Naive thymus-derived CD4-positive, alpha-beta T cell (primary cell): ENCODE data around the gene RASL12. TPM values are rescaled to one million over a fixed set of nuclear protein-coding genes. Genes with fewer than 3 reads are reported as not detected.
"Not testable (repeated sequence)": the region's sequence is repeated elsewhere in the genome, so short reads cannot be mapped to it uniquely, and the experiment has no call there.

Experiments used
- ATAC-seq: fragments of 150-1000 bp; cut with Tn5 transposase; 2 replicates; pipeline ENCODE4 v1.10.0; 2021; ENCODE audit warnings: mild to moderate bottlenecking, moderate library complexity
- CTCF ChIA-PET: fragments of 350-600 bp; sonication (Branson Sonifier 250); formaldehyde crosslinking; loops from one replicate; lab custom pipeline; 2021; ENCODE audit warnings: antibody characterized with exemption; lab: Charles Lee
- POLR2A ChIA-PET: fragments of 350-600 bp; sonication (Branson Sonifier 250); formaldehyde crosslinking; loops from one replicate; lab custom pipeline; 2021; ENCODE audit warnings: antibody characterized with exemption, inconsistent platforms; lab: Charles Lee
- DNase-seq, 9 donors: peaks; one replicate each; pipeline versions ENCODE4 v3.0.0 to v3.0.0-alpha.2; 2020 to 2022; ENCODE audit warnings: mixed read lengths in 1 of 9
- H3K27ac ChIP-seq: one replicate; pipeline ENCODE4 v1.7.0; 2013; ENCODE audit warnings: mild to moderate bottlenecking, low read depth, low read length, moderate library complexity
- H3K27me3 ChIP-seq, 2 donors: one replicate each; pipeline ENCODE4 v1.7.0; 2013; ENCODE audit warnings: low read length in 2 of 2, mild to moderate bottlenecking in 2 of 2, moderate library complexity in 2 of 2; ENCODE audit not compliant: control insufficient read depth in 2 of 2, insufficient read depth in 2 of 2
- H3K36me3 ChIP-seq, 3 experiments: 1 replicate in 2 of 3; 2 replicates in 1 of 3; pipeline ENCODE4 v1.7.0; 2013; ENCODE audit warnings: low read length in 3 of 3, mild to moderate bottlenecking in 3 of 3, moderate library complexity in 1 of 3; ENCODE audit not compliant: insufficient read depth in 3 of 3, control insufficient read depth in 2 of 3
- H3K4me1 ChIP-seq, 2 donors: one replicate each; pipeline ENCODE4 v1.7.0; 2013; ENCODE audit warnings: low read length in 2 of 2, mild to moderate bottlenecking in 2 of 2, moderate library complexity in 1 of 2; ENCODE audit not compliant: control insufficient read depth in 2 of 2, insufficient read depth in 2 of 2
- H3K4me3 ChIP-seq: 2 replicates; pipeline ENCODE4 v1.7.0; 2013; ENCODE audit warnings: mild to moderate bottlenecking, low read length
- H3K9me3 ChIP-seq, 3 experiments: 1 replicate in 2 of 3; 2 replicates in 1 of 3; pipeline ENCODE4 v1.7.0; 2013; ENCODE audit warnings: low read length in 3 of 3; ENCODE audit not compliant: control insufficient read depth in 2 of 3
- H3K27ac Mint-ChIP-seq, 9 donors: one replicate each; pipeline ENCODE4 v1.8.0; 2020 to 2022; ENCODE audit warnings: mixed read lengths in 9 of 9, mild to moderate bottlenecking in 8 of 9, moderate library complexity in 5 of 9, inconsistent platforms in 2 of 9
- H3K27me3 Mint-ChIP-seq, 5 donors: one replicate each; pipeline ENCODE4 v1.8.0; 2021 to 2022; ENCODE audit warnings: mixed read lengths in 5 of 5, mild to moderate bottlenecking in 1 of 5
- H3K36me3 Mint-ChIP-seq, 5 donors: one replicate each; pipeline ENCODE4 v1.8.0; 2020 to 2022; ENCODE audit warnings: mixed read lengths in 5 of 5, mild to moderate bottlenecking in 3 of 5, inconsistent platforms in 1 of 5
- H3K4me1 Mint-ChIP-seq, 7 donors: one replicate each; pipeline ENCODE4 v1.8.0; 2020 to 2022; ENCODE audit warnings: mixed read lengths in 7 of 7, mild to moderate bottlenecking in 3 of 7, inconsistent platforms in 1 of 7
- H3K4me3 Mint-ChIP-seq, 10 donors: one replicate each; pipeline ENCODE4 v1.8.0; 2020 to 2022; ENCODE audit warnings: mild to moderate bottlenecking in 10 of 10, mixed read lengths in 10 of 10, moderate library complexity in 6 of 10, inconsistent platforms in 2 of 10
- H3K9me3 Mint-ChIP-seq, 11 donors: one replicate each; pipeline ENCODE4 v1.8.0; 2020 to 2022; ENCODE audit warnings: mixed read lengths in 11 of 11, mild to moderate bottlenecking in 4 of 11, inconsistent platforms in 1 of 11, moderate library complexity in 1 of 11
- intact Hi-C, 2 donors: fragments of 100-400 bp; cut with micrococcal nuclease; formaldehyde crosslinking; loops; one replicate each; pipeline ENCODE4 v1.15.1; 2023
- polyA plus RNA-seq, 2 donors: library from polyadenylated mRNA; unstranded; fragments of 300-500 nt; fragmentation: Illumina TruSeq; gene quantifications; one replicate each; pipeline ENCODE4 v1.2.3, GENCODE V29; 2021
- total RNA-seq, 6 experiments: library from RNA in 5 of 6; stranded (reverse) in 5 of 6; gene quantifications; 1 replicate in 5 of 6; 2 replicates in 1 of 6; pipeline ENCODE4 v1.2.3 and lab custom pipeline; 2021 to 2026

The RASL12 gene
- total and polyA plus RNA-seq, 7 experiments from 2014 or later = not detected

DNA sequence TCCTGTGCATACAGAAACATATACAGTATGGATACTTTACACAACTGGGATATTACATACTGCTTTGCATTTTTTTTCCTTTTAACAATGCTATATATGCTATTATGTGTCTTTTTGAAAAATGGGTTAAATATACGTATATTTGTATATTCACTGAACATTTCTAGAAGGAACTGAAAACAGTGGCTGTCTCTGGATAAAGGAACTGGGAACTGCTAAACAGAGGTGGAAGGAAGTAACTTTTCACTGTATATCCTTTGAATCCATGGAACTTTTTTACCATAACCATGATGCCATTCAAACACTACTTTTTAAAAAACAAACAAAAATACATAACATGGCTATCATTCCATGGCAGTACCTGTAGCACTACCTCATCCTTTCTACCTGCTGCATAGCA lies 40.2 kb downstream of the RASL12 start:
- Mint-ChIP-seq H3K4me1 (peaks cover 10 to 36% (median 23%) of the 10 kb centered on the region in 7 donors), H3K9me3 (no peaks in the 10 kb centered on the region), H3K4me3 (peak overlapping the region; percentile 83 to 98 (median 93)), H3K27me3 (peaks cover 4 to 24% (median 7%) of the 10 kb centered on the region in 5 donors), H3K27ac (peak overlapping the region in 2 of 9 donors; percentile 75 to 85), H3K36me3 (peaks cover 3 to 28% (median 10%) of the 10 kb centered on the region in 5 donors)
- DNase-seq (no peak), ATAC-seq (no peak)
- ChIA-PET POLR2A (no interaction called here), CTCF (interaction anchor here (0.6 kb wide), 1 partner anchor 34 kb away, joined by 5 read pairs; no protein-coding TSS in a partner anchor)
- Histone ChIP-seq H3K9me3 (no peaks in the 10 kb centered on the region), H3K36me3 (peaks cover 0 to 30% (median 4%) of the 10 kb centered on the region in 3 experiments), H3K4me1 (peaks cover 9 to 10% of the 10 kb centered on the region in 2 donors), H3K27ac (peak overlapping the region; percentile 76), H3K4me3 (no peak overlapping the region), H3K27me3 (no peaks in the 10 kb centered on the region)
- intact Hi-C loops = loop anchor here in 1 of 2 donors (5.0 kb wide), 1 partner anchor 190 kb away; no protein-coding TSS in a partner anchor

DNA sequence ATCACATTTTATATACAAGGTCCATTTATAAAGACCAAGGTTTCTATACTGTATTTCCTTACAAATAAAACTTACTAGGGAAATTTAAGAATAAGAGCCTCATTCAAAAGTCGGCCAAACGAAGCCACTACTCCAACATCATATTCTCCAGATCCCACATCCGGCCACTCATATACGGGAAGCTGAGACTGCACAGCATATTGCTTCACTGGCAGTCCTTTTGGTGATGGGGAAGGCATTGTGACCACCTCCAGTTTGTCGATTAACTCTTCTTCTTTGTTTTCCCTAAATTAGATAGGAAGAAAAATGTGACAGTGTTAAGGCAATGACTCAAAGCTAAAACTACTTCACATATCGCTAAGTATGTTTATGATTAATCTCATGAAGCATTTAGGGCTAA lies 41.0 kb downstream of the RASL12 start:
- ATAC-seq (no peak), DNase-seq (no peak)
- H3K36me3 Mint-ChIP-seq = peaks cover 3 to 28% (median 10%) of the 10 kb centered on the region in 5 donors
- H3K27me3 Mint-ChIP-seq = peaks cover 0 to 16% (median 0%) of the 10 kb centered on the region in 5 donors
- Histone ChIP-seq H3K27me3 (no peaks in the 10 kb centered on the region), H3K36me3 (peaks cover 0 to 30% (median 4%) of the 10 kb centered on the region in 3 experiments), H3K4me1 (peaks cover 9 to 10% of the 10 kb centered on the region in 2 donors), H3K9me3 (no peaks in the 10 kb centered on the region), H3K4me3 (no peak overlapping the region), H3K27ac (no peak overlapping the region)
- ChIA-PET CTCF (interaction anchor here (0.6 kb wide), 1 partner anchor 35 kb away, joined by 5 read pairs; no protein-coding TSS in a partner anchor), POLR2A (no interaction called here)
- H3K27ac Mint-ChIP-seq = peak overlapping the region in 2 of 9 donors; percentile 48 to 84
- intact Hi-C loops = loop anchor here in 1 of 2 donors (5.0 kb wide), 1 partner anchor 189 kb away; no protein-coding TSS in a partner anchor
- peaks cover 10 to 31% (median 18%) of the 10 kb centered on the region in 7 donors for H3K4me1 Mint-ChIP-seq
- no peaks in the 10 kb centered on the region for H3K9me3 Mint-ChIP-seq
- peak overlapping the region in 3 of 10 donors; percentile 7 to 24 (median 17) for H3K4me3 Mint-ChIP-seq

DNA sequence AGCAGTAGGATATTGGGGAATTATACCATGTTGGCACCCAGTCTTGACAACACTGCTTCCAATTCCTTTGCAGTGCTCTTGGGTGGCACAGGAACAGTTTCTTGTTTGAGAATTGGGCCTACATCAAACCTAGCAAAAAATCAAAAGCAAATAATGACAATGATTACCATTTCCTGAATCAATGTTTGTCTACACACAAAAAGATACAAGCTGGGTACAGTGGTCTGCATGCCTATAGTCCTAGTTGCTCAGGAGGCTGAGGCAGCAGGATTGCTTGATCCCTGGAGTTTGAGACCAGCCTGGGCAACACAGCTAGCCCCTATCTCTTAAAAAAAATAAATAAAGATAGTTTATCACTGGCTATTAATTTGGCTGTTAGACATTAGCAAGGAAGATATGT lies 46.3 kb downstream of the RASL12 start:
- Mint-ChIP-seq H3K4me3 (no peak overlapping the region), H3K27me3 (no peaks in the 10 kb centered on the region), H3K9me3 (no peaks in the 10 kb centered on the region), H3K4me1 (peaks cover 0 to 28% (median 7%) of the 10 kb centered on the region in 7 donors), H3K36me3 (peaks cover 8 to 55% (median 27%) of the 10 kb centered on the region in 5 donors), H3K27ac (no peak overlapping the region)
- Histone ChIP-seq H3K27me3 (no peaks in the 10 kb centered on the region), H3K9me3 (no peaks in the 10 kb centered on the region), H3K4me1 (no peaks in the 10 kb centered on the region), H3K27ac (no peak overlapping the region), H3K4me3 (no peak overlapping the region), H3K36me3 (peaks cover 0 to 53% (median 11%) of the 10 kb centered on the region in 3 experiments)
- intact Hi-C loops = no loop called here
- DNase-seq (no peak), ATAC-seq (no peak)
- CTCF ChIA-PET = no interaction called here
- POLR2A ChIA-PET = no interaction called here

DNA sequence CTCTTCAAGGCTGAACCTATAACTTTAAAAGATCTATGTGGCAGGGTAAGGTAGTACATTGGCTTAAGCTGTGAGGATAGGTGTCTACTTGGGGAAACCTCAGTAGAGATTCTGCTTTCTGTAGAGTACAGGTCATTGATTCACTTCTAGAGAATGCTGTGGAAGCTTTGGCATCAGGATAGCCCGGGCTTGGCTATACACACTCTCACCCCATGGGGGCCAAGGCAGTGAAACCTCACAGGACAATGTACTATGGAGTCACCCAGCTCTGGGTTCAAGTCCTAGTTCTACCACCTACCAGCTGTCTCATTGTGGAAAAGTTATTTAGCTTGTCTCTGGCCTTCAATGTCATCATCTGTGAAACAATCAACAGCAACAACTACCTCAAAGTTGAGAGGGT lies 47.4 kb downstream of the RASL12 start:
- ChIA-PET POLR2A (interaction anchor here (0.7 kb wide), 1 partner anchor 14 kb away, joined by 3 read pairs; no protein-coding TSS in a partner anchor), CTCF (interaction anchor here (1.1 kb wide), 1 partner anchor 365 kb away, joined by 3 read pairs; no protein-coding TSS in a partner anchor)
- Mint-ChIP-seq H3K27ac (no peak overlapping the region), H3K36me3 (peaks cover 13 to 53% (median 26%) of the 10 kb centered on the region in 5 donors), H3K4me1 (peaks cover 0 to 18% (median 6%) of the 10 kb centered on the region in 7 donors), H3K4me3 (no peak overlapping the region), H3K9me3 (no peaks in the 10 kb centered on the region), H3K27me3 (no peaks in the 10 kb centered on the region)
- Histone ChIP-seq H3K27me3 (no peaks in the 10 kb centered on the region), H3K4me3 (no peak overlapping the region), H3K9me3 (no peaks in the 10 kb centered on the region), H3K27ac (no peak overlapping the region), H3K4me1 (no peaks in the 10 kb centered on the region), H3K36me3 (peaks cover 0 to 52% (median 11%) of the 10 kb centered on the region in 3 experiments)
- DNase-seq (no peak), ATAC-seq (no peak)
- intact Hi-C loops = no loop called here

DNA sequence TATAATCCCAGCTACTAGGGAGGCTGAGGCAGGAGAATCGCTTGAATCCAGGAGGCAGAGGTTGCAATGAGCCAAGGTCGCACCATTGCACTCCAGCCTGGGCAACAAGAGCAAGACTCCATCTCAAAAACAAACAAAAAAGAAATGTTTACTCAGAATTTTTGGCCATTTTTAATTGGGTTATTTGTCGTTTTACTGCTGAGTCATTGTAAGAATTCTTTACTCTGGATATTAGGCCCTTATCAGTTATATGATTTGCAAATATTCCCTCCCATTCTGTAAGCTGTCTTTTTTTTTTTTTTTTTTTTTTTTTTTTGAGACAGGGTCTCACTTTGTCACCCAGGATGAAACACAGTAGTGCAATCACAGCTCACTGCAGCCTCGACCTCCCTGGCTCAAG lies 56.6 kb downstream of the RASL12 start:
- DNase-seq, H3K4me1 Mint-ChIP-seq, intact Hi-C loops, H3K4me3 Mint-ChIP-seq, H3K27me3 ChIP-seq, H3K27me3 Mint-ChIP-seq, POLR2A ChIA-PET, H3K4me3 ChIP-seq, CTCF ChIA-PET, H3K27ac ChIP-seq, H3K4me1 ChIP-seq, H3K27ac Mint-ChIP-seq, ATAC-seq, H3K9me3 ChIP-seq: not testable (repeated sequence)
- Mint-ChIP-seq H3K36me3 (peaks cover 16 to 35% (median 32%) of the 10 kb centered on the region in 5 donors), H3K9me3 (peaks cover 0 to 22% (median 4%) of the 10 kb centered on the region in 11 donors)
- H3K36me3 ChIP-seq = peaks cover 0 to 25% (median 6%) of the 10 kb centered on the region in 3 experiments

DNA sequence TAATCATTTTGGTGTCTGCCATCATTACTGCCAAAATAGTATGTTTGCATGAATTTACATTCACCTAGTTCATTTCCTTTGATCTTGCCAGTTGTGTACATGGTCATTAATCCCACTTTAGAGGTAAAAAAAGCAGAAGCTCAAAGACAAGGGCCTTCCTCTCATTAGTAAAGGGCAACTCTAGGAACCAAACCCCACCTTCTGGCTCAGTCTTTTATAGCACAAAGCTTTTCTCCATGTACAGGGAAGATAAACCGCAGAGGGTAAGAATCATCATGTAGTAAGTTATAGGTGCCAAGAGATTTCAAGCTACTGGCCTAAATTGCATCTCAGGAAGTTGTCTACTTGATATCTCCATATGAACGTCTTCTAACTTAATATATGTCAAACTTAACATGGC lies 58.8 kb downstream of the RASL12 start:
- Mint-ChIP-seq H3K27me3 (no peaks in the 10 kb centered on the region), H3K4me1 (peaks cover 0 to 5% (median 0%) of the 10 kb centered on the region in 7 donors), H3K9me3 (peaks cover 0 to 13% (median 4%) of the 10 kb centered on the region in 11 donors), H3K4me3 (no peak overlapping the region), H3K27ac (peak overlapping the region in 2 of 9 donors; percentile 3 to 14), H3K36me3 (peaks cover 5 to 32% (median 18%) of the 10 kb centered on the region in 5 donors)
- intact Hi-C loops = no loop called here
- Histone ChIP-seq H3K4me3 (no peak overlapping the region), H3K36me3 (peaks cover 0 to 18% (median 6%) of the 10 kb centered on the region in 3 experiments), H3K27me3 (no peaks in the 10 kb centered on the region), H3K9me3 (no peaks in the 10 kb centered on the region), H3K27ac (no peak overlapping the region), H3K4me1 (no peaks in the 10 kb centered on the region)
- CTCF ChIA-PET = interaction anchor here (0.5 kb wide), 1 partner anchor 1419 kb away, joined by 3 read pairs; no protein-coding TSS in a partner anchor
- DNase-seq (no peak), ATAC-seq (no peak)
- POLR2A ChIA-PET = no interaction called here
